Middle frontal gyrus (tissue), 1 donor: ENCODE results near the gene TNS3.
"Not testable (repeated sequence)": the region's sequence is repeated elsewhere in the genome, so short reads cannot be mapped to it uniquely, and the experiment has no call there.

Experiments used
- DNase-seq: peaks from one replicate; pipeline ENCODE4 v3.0.0-alpha.2; 2015; ENCODE audit warnings: low spot score; ENCODE audit errors: extremely low spot score

Gene TNS3

DNA sequence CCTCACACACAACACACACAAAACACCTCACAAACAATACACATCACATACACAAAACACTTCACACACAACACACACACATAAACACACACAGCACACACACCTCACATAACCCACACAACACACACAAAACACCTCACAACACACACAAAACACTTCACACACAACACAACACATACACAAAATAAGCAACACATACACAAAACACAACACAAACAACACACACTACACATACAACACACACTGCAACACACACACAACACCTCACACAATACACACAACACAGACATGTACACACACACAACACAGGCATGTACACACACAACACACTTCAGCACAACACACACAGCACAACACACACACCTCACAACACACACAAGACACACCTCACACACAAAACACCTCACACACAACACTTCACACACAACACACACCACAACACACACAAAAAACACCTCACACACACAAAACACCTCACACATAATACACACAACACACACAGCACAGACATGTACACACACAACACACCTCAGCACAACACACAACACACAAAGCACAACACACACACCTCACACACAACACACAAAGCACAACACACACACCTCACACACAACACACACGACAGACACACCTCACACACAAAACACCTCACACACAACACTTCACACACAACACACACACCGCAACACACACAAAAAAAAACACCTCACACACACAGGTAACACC is 107.5 kb downstream of the TNS3 start:
- DNase-seq, result no peak

DNA sequence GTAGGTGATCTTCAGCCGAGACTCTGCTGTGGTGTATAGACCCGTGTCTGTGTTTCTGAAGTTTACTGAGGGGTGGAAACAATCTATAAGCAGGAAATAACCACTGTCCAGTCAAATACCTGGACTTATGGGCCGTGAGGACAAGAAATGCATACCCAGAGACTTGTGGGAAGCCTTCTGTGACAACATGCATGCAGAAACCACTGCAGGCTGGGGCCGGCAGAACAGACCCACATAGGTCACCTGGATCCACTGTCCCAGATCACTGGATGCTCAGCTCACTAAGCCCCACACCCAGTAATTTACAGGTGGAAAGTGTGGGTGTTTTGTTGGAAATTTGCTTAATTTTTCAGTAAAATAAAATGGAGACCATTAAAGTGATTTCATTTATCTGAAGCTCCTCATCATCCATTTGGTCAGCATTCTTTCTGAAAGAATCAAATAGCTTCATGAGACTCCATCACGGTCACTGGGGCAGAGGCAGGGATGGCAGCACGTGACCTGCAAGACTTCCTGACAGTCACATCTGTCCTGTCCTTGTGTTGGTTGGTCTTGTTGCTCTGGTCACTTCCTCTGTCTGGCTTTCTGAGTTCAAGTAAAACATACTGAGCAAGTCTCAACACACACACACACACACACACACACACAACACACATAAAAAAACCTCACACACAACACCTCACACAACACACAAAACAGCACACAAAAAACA is 108.3 kb downstream of the TNS3 start:
- no peak for DNase-seq

DNA sequence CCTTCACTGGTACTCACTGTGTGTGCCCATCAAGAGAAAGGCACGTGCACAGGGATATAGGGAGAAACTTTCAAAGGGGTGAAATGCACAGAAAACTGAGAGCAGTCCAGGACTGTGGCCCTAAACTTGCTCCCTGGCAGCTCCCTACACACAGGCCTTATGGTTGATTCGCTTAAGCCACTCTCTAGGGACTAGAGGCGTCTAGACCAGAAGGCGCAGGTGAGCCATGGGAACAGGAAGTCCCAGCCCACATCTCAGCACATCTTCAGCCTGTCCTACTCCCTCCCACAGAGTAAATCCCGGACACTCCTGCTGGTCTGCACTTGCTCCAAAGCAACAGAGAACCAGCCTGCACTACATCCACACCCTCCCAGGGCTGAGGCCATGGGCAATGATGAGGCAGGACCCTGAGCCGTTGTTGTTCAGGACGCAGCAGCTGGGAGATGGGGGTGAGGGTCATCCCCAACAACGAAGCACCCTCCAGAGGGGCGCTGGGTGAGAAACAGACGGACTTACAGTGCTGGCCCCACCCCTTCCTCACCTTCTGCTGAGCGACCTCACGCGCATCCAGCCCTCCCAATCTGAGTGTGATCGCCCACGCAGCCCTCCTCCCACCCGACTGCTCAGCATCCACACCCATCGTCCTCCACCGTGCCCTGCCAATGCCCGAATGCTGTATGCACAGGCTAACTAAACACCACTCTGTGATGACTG is 109.3 kb downstream of the TNS3 start:
- no peak for DNase-seq

DNA sequence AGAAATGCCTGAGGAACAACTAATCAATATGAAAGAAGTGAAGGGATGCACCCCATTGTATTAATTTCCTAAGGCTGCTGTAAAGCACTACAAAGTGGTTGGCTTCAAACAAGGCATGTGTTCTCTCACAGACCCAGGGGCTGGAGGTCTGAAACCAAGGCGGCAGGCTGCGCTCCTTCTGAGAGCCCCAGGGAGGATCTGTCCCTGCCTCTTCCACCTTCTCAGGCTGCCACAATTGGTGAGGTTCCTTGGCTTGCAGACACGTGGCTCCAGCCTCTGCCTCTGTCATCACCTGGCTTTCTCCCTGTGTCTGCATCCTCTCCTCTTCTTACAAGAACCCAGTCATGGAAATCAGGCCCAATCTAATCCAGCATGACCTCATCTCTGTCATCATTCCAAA is 110.1 kb downstream of the TNS3 start:
- no peak for DNase-seq

DNA sequence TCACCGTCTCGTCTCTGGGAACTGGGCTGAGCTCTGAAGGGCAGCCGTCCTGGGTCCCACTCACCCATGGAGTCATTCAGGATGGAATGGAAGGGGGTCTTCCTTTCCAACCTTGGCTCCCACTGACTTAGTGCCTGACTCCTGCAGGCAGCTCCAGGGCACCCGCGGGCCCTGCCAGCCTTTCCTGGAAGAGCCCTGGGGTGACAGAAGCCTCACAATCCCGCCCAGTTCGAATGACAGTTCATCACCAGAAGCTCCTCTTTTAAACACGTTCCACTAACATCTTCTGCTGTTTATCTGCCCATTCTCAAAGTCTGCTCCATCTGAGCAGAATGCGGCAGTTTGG is 110.6 kb downstream of the TNS3 start:
- no peak for DNase-seq

GRCh38 chr7:47470567-47471357 is 111.1 kb downstream of the TNS3 start:
- no peak for DNase-seq

DNA sequence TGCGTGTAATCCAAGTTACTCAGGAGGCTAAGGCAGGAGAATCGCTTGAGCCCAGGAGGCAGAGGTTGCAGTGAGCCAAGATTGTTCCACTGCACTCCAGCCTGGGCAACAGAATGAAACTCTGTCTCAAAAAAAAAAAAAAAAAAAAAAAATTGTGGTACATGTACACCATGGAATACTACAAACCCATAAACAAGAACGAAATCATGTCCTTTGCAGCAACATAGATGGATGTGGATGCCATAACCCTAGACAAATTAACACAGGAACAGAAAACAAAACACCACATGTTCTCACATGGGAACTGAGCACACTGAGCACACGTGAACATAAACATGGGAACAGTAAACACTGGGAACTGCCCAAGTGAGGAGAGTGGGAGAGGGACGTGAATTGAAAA is 112.1 kb downstream of the TNS3 start:
- not testable (repeated sequence) for DNase-seq

DNA sequence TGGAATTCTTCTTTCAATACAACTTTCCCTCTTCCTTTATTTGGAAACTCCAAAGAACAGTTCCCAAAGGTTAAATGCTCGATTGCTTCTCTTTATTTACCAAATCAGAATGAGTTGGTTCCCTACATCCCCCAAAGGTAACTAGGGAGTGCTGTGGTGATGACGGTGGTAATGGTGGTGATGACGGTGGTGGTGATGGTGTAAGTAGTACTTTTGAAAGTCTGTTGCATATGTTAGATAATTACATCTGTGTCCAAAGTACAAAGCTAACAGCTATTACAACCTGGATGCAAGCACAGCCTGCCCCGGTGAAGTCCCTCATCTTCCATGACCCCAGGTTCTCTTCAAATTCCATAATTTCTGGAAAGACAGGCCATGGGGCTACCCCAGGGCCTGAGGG is 115.1 kb downstream of the TNS3 start:
- DNase-seq, result no peak

- DNase-seq, result no peak
These were observed 116.7 kb downstream of the TNS3 start for GRCh38 chr7:47465191-47465590.

GRCh38 chr7:47464266-47464665 is 117.6 kb downstream of the TNS3 start:
- no peak for DNase-seq

DNA sequence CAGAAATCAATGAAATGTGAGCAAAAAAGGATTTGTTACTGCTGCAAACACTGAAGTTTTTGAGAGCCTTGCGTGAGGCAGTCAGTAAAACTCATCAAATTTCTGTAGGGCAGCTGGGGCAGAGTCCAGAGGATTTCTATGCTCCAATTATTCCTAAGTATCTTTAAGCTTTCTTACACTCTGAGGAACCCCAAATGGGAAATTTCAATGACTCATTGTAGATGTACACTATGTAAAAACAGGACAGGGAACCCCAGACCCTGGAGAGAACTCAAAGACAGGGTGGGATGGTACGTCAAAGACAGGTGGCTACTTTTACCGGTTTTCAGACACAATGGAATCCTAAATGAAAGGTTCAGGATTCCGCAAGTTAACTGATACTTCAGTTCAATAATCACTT is 120.2 kb downstream of the TNS3 start:
- DNase-seq, result no peak

GRCh38 chr7:47461161-47461560 is 120.8 kb downstream of the TNS3 start:
- no peak for DNase-seq

- no peak for DNase-seq
These were observed 121.5 kb downstream of the TNS3 start for GRCh38 chr7:47460251-47460989.

DNA sequence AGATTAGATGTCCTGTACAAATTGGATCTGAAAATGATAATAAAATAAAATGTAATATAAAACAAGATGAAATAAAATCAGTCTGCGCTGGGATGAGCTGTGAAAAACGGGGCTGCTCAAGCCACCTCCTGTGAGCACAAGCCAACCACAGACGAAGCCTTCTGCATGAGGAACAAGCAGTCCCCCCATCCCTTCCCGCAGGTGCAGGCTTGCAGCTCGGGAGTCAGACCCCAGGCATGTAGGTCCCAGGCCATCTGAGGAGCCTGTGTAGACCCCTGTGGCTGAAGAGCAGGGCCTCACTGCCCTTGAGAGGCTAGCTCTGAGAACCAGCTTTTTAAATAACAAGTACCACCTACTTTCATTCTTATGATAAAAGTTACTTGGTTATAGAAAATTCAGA is 123.4 kb downstream of the TNS3 start:
- DNase-seq, result no peak

DNA sequence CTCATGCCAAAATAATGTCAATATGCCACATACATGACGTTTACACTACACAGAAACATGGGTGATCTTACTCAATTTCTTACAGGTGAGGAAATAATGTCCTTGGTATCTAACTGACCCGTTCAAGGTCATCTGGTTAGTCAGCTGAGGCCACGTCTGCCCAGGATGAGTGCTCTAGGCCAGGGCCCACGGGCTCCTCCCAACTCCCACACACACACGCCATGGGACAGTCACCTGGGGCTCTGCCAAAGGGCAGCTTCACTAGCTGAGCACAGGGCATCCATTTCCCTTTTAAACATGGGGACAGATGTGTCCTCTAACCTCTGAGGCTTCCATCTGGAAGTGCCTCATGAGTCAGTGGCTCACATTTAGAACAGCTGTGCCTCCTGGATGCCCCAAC is 123.9 kb downstream of the TNS3 start:
- DNase-seq, result no peak

DNA sequence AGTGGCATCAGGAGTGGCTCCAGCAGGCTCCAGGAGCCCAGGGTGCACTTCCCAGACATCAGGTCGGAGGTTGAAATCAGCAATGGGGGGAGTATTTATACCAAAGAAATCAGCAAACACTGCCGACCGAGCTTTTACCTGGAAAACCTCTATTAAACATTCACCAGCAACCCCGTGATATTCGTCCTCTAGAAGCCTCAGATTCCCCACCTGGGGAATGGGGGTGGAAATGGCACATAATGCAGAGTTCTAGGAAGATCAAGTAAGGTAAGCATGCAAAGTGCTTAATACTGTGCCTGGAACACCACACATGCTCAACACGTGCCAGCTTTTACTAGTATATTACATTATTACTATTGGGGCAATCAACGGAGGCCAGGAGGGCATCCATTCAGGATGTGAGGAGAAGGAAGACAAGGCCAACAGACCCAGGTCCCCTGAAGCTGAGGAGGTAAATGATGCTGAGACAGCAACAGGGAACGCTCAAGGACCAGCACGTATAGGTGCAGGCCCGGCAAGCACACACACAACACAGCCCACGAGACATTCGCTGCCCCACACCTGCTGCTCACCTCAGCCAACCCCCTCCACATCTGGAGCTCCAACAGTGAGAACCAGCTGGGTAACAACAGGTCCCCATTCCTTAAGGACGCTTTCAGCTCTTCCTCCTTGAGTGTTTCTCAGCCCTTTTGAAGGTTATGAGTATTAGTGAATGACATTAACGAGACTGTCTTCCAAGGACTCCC is 125.5 kb downstream of the TNS3 start:
- no peak for DNase-seq

DNA sequence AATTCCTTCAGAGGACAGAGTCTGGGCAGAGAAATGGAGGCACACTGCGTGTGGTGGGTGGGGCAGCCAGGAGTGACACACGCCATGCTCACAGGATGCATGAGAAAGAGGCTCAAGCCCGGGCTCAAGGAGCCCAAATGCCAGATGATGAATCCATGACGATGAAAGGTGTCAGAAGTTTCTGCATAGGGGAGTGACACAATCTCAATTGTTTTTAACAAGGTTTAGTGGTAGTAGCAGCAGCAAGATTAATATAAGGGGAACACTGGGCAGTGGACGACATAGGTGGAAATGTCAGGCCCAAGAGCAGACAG is 126.1 kb downstream of the TNS3 start:
- no peak for DNase-seq

- DNase-seq, result no peak
These were observed 126.7 kb downstream of the TNS3 start for GRCh38 chr7:47454974-47455871.
